Prostate gland (tissue), 2 donors: ENCODE data around the gene CREB5.

Experiments used
- POLR2AphosphoS5 ChIP-seq: sonication (generic); formaldehyde crosslinking; IDR thresholded peaks from one replicate; pipeline ENCODE4 v1.6.1; 2017; ENCODE audit warnings: antibody characterized with exemption
- TF ChIP-seq, protein P1 (sequence below), 4 experiments: fragments of 200-600 bp in 2 of 4; fragments of 450-650 bp in 2 of 4; sonication (generic) in 2 of 4; IDR thresholded peaks; 1 replicate in 3 of 4; 2 replicates in 1 of 4; pipeline ENCODE4 v1.5.1; 2016 to 2019; ENCODE audit warnings: antibody characterized with exemption in 4 of 4, mild to moderate bottlenecking in 2 of 4, moderate library complexity in 2 of 4

DNA sequence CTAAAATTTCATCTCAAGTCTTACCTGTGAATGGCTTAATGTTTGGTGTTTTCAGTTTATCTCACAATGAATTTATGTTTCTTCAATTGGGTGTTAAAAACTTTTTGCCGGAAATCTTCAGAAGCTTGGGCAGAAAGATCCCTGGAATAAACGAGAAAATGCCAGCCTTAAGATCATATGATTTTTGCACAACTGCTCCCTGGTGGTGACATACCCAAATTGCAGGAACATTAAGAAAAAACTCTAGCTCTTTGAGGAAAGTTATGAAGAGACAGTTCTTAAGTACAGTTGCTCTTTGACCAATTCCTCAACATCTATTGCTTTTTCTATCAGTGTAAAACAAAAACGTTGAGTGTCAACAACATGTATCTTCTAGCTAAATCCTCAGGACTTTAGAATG is 48.2 kb upstream of the CREB5 start:
- TF ChIP-seq POLR2AphosphoS5, result no peak
- TF ChIP-seq, protein P1, sequence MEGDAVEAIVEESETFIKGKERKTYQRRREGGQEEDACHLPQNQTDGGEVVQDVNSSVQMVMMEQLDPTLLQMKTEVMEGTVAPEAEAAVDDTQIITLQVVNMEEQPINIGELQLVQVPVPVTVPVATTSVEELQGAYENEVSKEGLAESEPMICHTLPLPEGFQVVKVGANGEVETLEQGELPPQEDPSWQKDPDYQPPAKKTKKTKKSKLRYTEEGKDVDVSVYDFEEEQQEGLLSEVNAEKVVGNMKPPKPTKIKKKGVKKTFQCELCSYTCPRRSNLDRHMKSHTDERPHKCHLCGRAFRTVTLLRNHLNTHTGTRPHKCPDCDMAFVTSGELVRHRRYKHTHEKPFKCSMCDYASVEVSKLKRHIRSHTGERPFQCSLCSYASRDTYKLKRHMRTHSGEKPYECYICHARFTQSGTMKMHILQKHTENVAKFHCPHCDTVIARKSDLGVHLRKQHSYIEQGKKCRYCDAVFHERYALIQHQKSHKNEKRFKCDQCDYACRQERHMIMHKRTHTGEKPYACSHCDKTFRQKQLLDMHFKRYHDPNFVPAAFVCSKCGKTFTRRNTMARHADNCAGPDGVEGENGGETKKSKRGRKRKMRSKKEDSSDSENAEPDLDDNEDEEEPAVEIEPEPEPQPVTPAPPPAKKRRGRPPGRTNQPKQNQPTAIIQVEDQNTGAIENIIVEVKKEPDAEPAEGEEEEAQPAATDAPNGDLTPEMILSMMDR (IDR thresholded peaks at IDR 0.05), result no peak
